Gastrocnemius medialis (tissue), 4 donors: Measurements from ENCODE around the gene ANAPC13.

Source experiments
- CTCF ChIP-seq, 5 experiments: fragments of 450-650 bp in 3 of 5; fragments of 200-600 bp in 2 of 5; sonication (generic) in 2 of 5; IDR thresholded peaks in 4 of 5; conservative IDR thresholded peaks in 1 of 5; 1 replicate in 4 of 5; 2 replicates in 1 of 5; pipeline ENCODE4 v1.5.1; 2016 to 2019; ENCODE audit warnings: antibody characterized with exemption in 5 of 5, mild to moderate bottlenecking in 3 of 5, moderate library complexity in 3 of 5
- POLR2A ChIP-seq, 2 donors: fragments of 450-650 bp; IDR thresholded peaks; one replicate each; pipeline ENCODE4 v1.6.1; 2017; ENCODE audit warnings: antibody characterized with exemption in 2 of 2, mild to moderate bottlenecking in 2 of 2, moderate library complexity in 2 of 2

GRCh38 chr3:134476306-134476705 is 9.5 kb downstream of the ANAPC13 start:
- TF ChIP-seq CTCF (IDR thresholded peaks at IDR 0.05 in 4 of 5, conservative IDR thresholded peaks at IDR 0.05 in 1 of 5) (no peak), POLR2A (IDR thresholded peaks at IDR 0.05) (no peak)
